ENCODE measurements around the gene PHACTR3. TPM values are rescaled to one million over a fixed set of nuclear protein-coding genes. Genes with fewer than 3 reads are reported as not detected.

Gene PHACTR3
- total and polyA plus RNA-seq, 2 of the 8 experiments (the other 6 are each of a cell fraction or from before 2014, with no cell fraction given), result 0.05 to 0.13 TPM

DNA sequence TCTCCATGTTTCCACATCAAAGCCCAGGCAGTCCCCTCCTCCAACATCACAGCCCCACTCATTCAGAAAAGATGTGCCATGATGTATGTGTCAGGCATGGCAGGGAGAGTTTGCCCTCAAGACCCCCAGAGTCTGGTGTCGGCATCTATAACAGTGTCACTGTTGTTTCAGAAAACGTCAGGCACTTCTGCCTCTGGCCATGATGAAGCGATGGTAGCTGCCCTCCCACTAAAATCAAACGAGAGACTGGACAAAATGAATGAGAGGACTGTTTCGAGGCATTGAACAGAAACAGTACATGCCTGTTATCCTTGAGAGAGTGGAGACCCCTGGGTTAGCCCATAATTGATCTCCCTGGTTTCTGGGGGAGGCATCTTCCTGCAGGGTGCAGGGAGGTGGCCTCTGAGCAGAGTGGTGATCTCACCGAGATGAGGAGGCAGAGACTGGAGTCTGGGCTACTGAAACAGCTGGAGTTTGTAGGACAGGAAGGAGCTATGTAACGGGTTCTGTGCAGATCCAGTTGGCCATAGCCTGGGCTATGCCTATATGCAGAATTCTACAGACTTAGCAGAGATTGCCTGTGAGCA lies 184.6 kb downstream of the PHACTR3 start:
- no peak overlapping the region for H3K27ac ChIP-seq (ENCODE audit: low read depth, low read length)
- H3K56ac ChIP-seq (replicated peaks; ENCODE audit: insufficient read length, low read depth, low read length), result no peak overlapping the region
- H3K23me2 ChIP-seq (ENCODE audit: low read depth, low read length), result no peaks in the 10 kb centered on the region
- no peak overlapping the region for H4K91ac ChIP-seq (replicated peaks; ENCODE audit: insufficient read length, low read length)
- H3K23ac ChIP-seq (ENCODE audit: insufficient read length), result no peak overlapping the region
- H3K79me2 ChIP-seq (ENCODE audit: control insufficient read depth in 1 of 2, insufficient read depth in 2 of 2, low read length in 2 of 2), result no peaks in the 10 kb centered on the region
- H4K5ac ChIP-seq (ENCODE audit: insufficient read length, low read depth, low read length), result no peak overlapping the region
- no peak overlapping the region for H4K8ac ChIP-seq (ENCODE audit: extremely low read depth, insufficient read depth, low read length)
- no peak overlapping the region for H3K4ac ChIP-seq (replicated peaks; ENCODE audit: insufficient read length, low read depth, low read length)
- no peak overlapping the region for H3K9ac ChIP-seq (replicated peaks in 1 of 4; ENCODE audit: extremely low read depth in 1 of 4, low read depth in 3 of 4, low read length in 3 of 4)
- H3K9me3 ChIP-seq (ENCODE audit: insufficient read depth in 2 of 2, low read depth in 1 of 2, low read length in 1 of 2), result peaks cover 77 to 84% of the 10 kb centered on the region in 2 experiments
- no peaks in the 10 kb centered on the region for H4K20me1 ChIP-seq (replicated peaks in 1 of 2; ENCODE audit: control insufficient read depth in 1 of 2, insufficient read depth in 2 of 2, low read length in 2 of 2)
- no peak overlapping the region for H3K14ac ChIP-seq (ENCODE audit: insufficient read length)
- H3K4me2 ChIP-seq (ENCODE audit: insufficient read depth in 1 of 2, low read depth in 2 of 2, low read length in 2 of 2), result no peak overlapping the region
- H3K4me1 ChIP-seq (replicated peaks in 1 of 4; ENCODE audit: control insufficient read depth in 3 of 4, insufficient read depth in 4 of 4, low read length in 3 of 4), result no peaks in the 10 kb centered on the region
- H2AK5ac ChIP-seq (ENCODE audit: low read depth, low read length), result no peak overlapping the region
- FAIRE-seq (no peak), DNase-seq (ENCODE audit: low read depth in 1 of 2, low spot score in 2 of 2) (no peak)
- H2BK5ac ChIP-seq (ENCODE audit: low read depth, low read length), result no peak overlapping the region
- WGBS, 2 experiments (ENCODE audit: extremely low coverage in 1 of 2, insufficient coverage in 1 of 2, insufficient read length in 1 of 2, insufficient replicate concordance in 2 of 2, low coverage in 1 of 2, low lambda C conversion rate in 2 of 2, missing lambda C conversion rate in 1 of 2), result 76% methylated on average over 7 of the region's 7 CpGs; no CpG with 5 or more reads in 1 of the 2 experiments
- no peaks in the 10 kb centered on the region for H3K79me1 ChIP-seq (ENCODE audit: low read depth, low read length)
- H2BK20ac ChIP-seq (ENCODE audit: low read length), result no peak overlapping the region
- H2BK120ac ChIP-seq (replicated peaks; ENCODE audit: low read depth, low read length), result no peak overlapping the region
- TF ChIP-seq HDAC6 (IDR thresholded peaks at IDR 0.05; ENCODE audit: low read depth, low read length) (no peak), RAD21 (IDR thresholded peaks at IDR 0.05 in 1 of 2, conservative IDR thresholded peaks at IDR 0.05 in 1 of 2; ENCODE audit: low read depth in 2 of 2, low read length in 2 of 2) (no peak), RXRA (IDR thresholded peaks at IDR 0.05; ENCODE audit: insufficient read depth, low read depth, low read length) (no peak), CBX8 (IDR thresholded peaks at IDR 0.05; ENCODE audit: borderline replicate concordance, low read depth, low read length) (no peak)
- ChIA-PET CTCF (ENCODE audit: partially characterized antibody) (no interaction called here), POLR2A (ENCODE audit: partially characterized antibody) (no interaction called here)
- H3K36me3 ChIP-seq (ENCODE audit: control insufficient read depth in 2 of 4, insufficient read depth in 4 of 4, low read length in 3 of 4), result no peaks in the 10 kb centered on the region
- no peak overlapping the region for H2BK12ac ChIP-seq (ENCODE audit: low read depth, low read length)
- no peaks in the 10 kb centered on the region for H3K27me3 ChIP-seq (replicated peaks in 1 of 4; ENCODE audit: control insufficient read depth in 3 of 4, extremely low read depth in 1 of 4, insufficient read depth in 3 of 4, low read length in 3 of 4)
- H2BK15ac ChIP-seq (ENCODE audit: low read length), result no peak overlapping the region
- no peak overlapping the region for H2AFZ ChIP-seq (ENCODE audit: low read length)
- H3K18ac ChIP-seq (ENCODE audit: extremely low read depth, low read length), result no peak overlapping the region
- H3K4me3 ChIP-seq (ENCODE audit: extremely low read depth in 1 of 4, insufficient read depth in 2 of 4, low read depth in 3 of 4, low read length in 4 of 4), result no peak overlapping the region
